HG02938 (cell line): ENCODE results near the gene CA5B.
"Not testable (repeated sequence)": the region's sequence is repeated elsewhere in the genome, so short reads cannot be mapped to it uniquely, and the experiment has no call there.

Source experiments
- ATAC-seq: cut with Tn5 transposase; IDR thresholded peaks from one replicate; pipeline ENCODE4 v1.9.1; 2021; ENCODE audit warnings: mild to moderate bottlenecking, moderate library complexity; ENCODE audit not compliant: unreplicated experiment

The CA5B gene, protein sequence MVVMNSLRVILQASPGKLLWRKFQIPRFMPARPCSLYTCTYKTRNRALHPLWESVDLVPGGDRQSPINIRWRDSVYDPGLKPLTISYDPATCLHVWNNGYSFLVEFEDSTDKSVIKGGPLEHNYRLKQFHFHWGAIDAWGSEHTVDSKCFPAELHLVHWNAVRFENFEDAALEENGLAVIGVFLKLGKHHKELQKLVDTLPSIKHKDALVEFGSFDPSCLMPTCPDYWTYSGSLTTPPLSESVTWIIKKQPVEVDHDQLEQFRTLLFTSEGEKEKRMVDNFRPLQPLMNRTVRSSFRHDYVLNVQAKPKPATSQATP

DNA sequence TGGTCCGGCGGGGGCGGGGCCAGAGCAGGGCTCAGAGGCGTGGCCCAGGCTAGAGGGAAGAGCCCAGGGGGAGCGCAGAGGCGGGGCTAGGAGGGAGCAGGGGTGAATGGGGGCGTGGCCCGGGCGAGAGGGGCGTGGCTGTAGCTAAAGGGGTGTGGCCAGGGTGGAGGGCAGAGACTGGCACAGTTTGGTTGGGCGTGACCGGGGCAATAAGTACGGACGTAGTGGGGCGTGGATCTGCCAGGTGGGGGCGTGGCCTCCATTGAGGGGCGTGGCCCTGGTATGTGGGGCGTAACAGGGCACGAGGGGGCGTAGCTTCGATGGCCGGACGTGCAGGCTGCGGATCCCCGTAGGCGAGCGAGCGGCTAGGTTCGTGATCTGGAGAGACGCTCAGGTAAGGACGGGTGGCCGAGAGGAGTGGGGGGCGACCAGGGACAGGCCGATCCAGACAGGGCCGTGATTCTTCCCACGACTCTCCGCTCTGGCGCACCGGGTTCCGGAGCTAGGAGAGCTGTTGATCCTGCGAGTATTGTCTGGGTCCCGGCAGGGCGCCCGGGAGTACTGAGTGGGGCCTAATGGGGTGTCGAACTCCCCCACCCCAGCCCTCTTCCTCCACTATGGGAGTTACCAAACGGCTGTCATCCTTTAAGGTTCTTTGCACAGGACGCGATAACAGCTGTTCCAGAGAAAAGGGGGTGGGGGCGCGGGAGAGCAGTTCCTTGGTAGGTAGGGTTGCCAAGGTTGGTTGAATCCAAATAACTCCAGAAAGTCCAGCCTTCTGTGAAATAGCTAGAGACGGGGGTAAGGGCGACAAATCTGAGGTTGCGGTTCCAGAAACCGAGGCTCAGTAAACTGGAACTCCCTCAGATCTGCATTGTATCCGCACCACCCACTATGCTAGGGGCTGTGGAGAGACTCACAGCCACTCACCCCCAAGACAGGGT is at the start of gene CA5B:
Gene CA5B, plus strand, starts transcription at position 312 of the 944 bp plus-strand sequence. CDS start 11,754 bp downstream, outside the sequence.
- peak; percentile 94 for ATAC-seq

DNA sequence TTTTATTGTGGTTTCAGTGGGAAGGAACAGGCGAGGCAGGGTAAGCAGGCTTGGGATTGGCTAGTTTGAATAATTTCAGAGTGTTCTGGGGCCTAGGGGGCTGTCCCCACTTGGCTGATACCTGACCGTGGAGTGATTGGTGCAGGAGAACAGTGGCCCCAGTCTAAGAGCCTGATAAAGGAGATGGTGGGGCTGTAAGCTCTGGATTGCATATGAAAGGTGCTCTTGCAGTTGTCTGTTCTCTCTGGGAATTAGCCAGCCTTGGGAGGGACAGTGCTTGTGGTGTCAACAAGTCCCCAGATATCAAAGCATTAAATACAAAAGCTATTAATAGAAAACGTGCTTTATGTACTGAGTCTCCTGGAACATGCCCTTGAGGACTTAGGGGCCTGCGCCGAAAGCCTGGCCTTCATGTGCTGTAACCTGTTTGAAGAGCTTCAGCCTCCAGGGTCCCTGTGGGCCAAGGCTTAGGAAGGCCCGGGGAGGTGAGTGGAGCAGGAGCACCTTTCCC is 43.1 kb upstream of the CA5B start:
- ATAC-seq = no peak

DNA sequence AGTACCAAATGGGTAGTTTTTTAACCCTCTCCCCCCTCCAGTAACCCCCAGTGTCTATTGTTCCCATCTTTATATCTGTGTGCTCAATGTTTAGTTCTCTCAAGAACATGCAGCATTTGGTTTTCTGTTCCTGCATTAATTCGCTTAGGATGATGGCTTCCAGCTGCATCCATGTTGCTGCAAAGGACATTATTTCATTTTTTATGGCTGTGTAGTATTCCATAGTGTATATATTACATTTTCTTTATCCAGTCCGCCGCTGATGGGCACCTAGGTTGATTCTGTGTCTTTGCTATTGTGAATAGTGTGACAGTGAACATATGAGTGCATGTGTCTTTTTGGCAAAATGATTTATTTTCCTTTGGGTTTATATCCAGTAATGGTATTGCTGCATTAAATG is 41.6 kb upstream of the CA5B start:
- ATAC-seq = no peak

DNA sequence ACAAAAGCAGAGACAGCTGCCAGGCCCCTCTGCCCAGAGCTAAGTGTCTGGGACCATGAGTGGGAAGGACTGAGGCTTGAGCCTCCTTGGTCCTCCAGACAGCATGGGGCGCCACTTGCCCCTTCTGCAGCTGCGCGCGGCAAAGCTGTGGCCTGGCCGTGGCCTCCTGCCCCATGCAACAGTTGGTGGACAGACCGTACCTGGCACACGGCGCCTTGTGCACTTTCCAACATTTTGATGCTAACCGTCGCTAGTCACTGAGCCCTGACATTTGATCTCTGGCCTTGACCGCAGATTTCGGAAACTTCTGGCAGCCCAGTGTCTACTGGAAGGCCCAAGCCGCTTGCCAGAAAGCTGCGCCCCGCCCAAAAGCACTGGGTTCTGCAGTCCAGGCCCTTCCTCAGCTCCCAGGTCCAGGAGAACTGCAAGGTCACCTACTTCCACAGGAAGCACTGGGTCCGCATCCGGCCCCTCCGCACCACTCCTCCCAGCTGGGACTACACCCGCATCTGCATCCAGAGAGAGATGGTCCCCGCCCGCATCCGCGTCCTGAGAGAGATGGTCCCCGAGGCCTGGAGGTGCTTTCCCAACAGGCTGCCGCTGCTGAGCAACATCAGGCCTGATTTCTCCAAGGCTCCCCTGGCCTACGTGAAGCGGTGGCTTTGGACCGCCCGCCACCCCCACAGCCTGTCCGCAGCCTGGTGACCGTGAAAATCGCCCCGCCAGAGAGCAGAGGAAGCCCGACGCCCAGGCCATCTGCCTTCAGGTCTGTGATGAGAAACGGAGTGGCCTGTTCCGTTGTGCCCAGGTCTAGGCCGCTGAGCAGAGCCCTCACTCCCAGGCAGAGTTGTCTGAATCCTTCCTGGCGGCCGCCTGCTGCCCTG is 35.3 kb upstream of the CA5B start:
- ATAC-seq = no peak

DNA sequence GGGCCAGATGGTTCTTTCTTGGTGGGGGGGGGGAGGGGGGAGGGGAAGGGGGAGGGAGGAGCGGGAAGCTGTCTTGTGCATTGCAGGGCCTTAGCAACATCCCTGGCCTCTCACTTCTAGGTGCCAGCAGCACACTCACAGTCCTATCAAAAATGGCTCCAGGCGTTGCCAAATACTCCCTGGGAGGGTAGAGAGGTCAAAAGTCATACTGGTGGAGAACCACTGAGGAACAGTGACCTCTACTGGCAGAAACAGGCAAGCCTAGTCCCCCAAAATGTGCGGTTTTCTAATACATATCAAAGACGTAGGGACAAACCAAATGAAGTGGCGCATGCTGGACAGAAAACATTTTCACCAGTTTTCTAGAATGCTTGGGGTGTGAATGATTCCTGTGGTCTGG is 34.3 kb upstream of the CA5B start:
- not testable (repeated sequence) for ATAC-seq

DNA sequence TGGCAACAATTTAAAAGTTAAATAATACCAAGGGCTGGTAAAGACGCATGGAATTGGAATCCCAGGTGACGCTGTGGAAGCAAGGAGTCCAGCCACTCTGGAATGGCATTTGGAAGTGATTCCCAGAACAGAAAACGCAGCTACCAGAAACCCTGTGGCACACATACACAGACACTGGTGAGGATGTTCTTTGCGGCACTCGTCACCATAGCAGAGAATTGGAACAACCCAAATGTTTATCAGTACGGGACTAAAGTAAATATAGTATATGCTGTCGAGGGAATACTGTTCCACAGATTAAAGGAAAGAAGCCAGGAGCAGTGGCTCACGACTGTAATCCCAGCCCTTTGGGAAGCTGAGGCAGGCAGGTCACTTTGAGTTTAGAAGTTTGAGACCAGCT is 33.8 kb upstream of the CA5B start:
- ATAC-seq = not testable (repeated sequence)

DNA sequence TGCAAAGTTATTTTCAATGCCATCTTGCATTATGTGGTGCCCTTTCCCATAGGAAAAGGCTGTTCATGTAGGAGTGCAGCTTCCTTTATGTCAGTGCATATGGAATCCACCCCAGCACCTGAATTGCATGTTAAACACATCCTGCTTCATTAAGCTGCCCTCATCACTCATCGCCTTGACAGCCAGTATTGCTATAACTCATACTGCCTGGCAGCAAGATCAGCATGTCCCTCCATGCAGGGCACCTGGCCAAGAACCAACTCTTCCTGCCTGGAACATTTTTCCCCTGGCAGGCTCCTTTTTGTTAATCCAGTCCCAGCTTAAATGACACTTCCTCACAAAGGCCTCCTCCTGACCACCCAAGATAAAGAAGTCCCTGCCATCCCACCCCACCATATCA is 23.5 kb upstream of the CA5B start:
- ATAC-seq = no peak

DNA sequence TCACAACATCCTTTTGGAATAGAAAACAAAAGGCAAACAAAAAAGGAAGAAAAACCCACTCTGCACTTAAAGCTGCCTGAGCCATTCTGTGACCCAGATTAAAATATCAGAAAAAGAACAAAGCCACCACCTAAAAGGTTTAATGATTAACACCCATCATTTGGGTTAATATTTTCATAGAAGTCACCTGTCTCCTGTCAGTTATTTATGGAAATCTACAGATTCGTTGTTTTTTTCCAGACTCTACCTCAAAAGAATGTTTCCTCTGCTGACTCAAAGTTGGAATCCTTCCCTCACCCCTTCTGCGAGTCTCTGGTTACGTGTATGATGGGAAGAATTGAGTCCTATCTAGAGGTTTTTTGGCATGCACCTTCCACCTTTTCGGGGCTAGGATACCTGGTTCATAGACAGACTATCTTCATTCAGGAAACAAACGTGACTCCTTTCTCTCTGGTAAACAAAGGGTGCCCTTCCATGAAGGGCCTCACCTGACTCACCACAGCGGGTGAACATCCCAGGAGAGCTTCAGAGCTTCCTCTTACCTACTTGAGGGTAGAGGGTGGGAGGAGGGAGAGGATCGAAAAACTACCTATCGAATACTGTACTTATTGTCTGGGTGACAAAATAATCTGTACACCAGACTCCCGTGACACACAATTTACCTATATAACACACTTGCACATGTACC is 19.6 kb upstream of the CA5B start:
- ATAC-seq = no peak

DNA sequence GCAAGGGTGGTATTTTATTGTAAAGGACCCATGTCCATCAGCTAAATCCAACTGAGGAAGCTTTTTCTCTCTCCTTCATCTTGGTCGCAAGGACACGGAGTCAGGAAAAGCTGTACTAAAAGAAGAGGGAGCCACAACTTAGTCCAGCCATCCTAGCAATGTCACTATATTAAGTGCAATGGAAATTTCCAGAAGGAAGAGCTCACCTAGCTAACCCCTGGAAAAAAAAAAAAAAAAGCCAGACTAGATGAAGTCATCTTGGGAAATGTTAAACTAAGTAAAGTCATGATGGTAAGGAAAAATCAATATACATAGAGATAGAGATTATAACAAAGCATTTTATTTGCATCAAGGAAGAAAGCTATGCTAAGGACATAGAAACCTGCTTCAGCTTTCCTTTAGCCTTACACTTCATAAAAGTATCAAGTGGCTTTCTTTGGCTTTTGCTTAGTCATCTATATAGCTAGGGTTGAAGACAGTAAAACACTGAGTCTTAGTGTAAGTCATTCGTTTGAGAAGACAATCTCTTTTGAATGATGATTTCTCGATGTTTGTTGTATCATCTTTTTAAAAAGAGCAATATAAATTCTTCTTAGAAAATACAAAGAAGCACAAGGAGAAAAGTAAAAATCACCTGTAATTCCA is 18.6 kb upstream of the CA5B start:
- ATAC-seq = no peak

DNA sequence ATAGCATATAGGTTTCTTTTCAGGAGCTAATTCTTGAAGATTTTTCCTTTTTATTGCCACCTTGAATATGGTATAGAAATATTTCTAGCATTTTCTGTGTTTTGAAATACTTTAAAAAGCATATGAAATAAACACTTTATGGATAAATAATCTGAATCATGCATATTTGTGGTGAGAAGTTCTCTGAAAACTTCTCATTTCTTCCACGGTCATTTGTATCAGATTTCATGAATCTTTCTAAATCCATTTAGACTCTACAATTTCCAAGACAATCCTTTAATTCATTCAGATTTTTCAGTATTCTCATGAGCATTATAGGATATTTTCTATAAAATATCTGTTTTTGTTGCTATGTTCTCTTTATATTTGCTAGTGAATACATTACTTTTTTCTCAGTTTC is 16.2 kb upstream of the CA5B start:
- no peak for ATAC-seq

DNA sequence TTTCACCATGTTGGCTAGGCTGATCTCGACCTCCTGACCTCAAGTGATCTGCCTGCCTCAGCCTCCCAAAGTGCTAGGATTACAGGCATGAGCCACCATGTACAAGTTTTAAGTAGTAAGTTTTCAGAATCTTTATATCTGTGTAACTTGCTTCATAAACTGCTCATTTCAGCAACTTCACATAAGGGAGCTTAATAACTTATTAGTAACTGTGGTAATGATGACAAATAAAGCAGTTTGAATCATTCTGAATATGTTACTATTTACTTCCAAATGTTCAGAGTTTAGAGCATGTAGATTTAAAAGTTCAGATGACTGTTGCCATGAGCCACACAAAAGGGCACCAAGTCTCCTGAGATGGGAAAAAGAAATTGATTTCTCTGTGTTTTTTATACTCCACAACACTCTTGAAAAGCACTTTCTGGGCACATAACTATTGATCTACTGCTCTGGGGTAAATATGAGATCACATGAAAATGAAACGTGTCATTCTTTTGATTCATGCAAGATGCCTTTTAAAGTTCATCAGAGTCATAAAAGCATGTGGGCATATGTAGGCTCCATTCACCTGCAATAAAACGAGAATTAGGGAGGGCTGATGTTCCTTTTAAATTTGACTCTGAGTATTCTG is 14.1 kb upstream of the CA5B start:
- ATAC-seq = no peak

DNA sequence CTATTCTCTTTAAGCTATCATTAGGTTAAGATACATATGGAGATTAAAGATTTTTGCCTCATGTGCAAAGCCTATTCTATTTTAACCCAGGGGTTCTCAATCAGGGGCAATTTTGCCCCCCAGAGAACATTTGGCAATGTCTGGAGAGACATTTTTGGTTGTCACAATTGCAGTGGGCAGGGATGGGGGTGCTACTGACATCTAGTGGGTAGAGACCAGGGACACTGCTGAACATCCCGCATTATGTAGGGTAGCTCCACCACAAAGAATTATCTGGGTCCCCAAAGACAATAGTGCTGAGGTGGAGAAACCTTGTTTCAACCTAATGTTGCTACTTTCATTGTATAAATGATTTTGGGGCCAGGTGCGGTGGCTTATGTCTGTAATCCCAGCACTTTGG is 13.2 kb upstream of the CA5B start:
- ATAC-seq = no peak

DNA sequence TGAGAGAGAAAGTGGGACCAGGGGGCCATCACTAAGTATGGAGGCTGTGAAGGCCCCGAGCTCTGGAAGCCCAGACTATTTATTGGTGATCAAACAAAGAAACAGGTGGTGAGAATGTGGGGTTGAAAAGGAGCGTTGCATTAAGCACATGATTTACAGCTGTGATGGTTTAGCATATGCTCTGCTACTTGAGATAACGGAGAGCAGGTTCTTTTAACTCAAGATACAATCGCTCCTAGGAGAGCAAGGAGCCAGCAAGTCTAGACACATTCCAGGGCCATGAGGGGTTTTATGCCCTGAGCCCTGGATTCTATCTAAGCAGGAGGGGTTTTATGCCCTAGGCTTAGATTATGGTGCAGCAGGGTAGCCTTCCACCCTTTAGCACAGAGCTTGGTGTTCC is 6.7 kb upstream of the CA5B start:
- ATAC-seq = not testable (repeated sequence)

DNA sequence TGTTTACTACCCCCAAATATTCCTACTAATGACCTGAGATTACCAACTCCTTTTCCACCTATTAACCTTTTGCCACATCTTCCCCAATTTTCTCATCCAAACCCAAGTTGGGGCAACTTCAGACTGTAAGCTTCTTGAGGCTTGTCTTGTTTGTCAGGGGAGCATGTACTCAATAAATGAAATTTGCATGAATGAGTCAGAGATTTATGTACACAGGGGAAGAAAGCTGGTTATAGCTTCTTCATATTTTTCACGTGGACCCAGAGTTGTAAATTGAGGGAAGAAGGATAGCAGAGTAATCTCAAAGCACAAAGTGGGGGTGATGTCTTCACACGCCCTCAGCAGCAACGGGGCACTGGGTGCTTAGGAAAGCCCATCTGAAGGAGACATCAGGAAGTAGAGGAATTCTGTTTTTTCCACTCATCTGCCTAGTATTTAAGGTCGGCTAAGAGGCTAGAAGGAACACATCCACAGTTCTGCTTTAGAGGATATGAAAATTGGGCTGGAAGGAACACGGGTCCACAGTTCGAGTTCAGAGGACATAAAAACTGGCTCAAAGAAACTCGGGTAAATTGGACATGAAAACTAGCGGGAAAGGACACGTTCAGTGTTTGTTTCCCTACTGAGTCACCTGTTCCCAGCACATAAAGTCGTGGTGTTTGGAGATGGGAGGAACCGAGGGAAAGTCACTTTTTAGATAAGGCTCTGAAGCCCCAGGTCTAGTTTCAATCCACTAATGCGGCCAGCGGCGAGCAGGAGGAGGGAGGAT is 696 bp upstream of the CA5B start:
- no peak for ATAC-seq

DNA sequence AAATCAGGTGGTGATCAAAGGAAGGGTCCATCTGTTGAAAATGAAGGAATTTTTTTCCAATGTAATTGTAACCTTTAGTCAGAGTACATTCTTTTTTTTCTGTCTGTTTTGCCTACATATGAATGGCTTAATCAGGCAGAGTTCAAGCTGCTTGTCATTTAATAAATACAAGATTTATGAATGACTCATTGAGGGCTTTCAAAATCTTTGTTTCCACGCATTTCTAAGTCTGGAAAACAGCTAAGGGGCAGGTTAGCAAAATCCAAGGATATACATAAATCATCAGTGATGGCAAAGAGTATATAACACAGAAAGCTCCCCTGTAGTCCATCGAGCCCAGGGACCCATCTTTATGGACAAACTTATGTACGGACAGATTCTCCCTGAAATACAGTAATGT is 1.8 kb downstream of the CA5B start:
- no peak for ATAC-seq

DNA sequence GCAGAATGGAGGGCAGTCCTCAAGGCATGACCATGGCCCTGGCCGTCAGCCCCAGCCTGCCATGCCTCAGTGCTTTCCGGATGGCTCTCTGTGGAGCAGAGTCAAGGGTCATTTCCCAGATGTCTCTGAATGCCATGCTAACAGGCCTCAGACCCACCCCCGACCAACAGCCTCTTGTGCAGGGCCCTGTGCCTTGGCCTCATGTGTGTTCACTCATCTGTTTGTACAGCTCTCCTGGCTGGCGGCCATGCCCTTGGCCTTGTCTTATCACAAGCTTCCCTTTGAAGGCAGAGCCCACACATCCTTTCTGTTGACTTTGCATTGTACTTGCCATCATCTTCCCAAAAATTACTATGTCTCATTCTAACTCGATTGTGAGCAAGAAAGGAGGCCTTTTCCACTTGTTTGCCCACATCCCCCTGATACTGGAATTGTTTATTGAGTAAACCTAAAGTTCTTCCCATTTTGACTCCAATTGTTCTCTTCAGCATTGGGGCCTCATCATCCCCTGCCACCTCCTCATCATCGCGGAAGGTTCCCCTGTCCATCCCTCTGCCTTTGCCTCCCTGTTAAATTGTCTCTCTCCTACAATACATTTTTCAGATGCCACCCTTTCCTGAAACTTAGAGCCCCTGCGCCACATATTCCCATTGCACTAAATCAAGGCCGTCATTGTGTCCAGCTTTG is 6.3 kb downstream of the CA5B start:
- no peak for ATAC-seq

DNA sequence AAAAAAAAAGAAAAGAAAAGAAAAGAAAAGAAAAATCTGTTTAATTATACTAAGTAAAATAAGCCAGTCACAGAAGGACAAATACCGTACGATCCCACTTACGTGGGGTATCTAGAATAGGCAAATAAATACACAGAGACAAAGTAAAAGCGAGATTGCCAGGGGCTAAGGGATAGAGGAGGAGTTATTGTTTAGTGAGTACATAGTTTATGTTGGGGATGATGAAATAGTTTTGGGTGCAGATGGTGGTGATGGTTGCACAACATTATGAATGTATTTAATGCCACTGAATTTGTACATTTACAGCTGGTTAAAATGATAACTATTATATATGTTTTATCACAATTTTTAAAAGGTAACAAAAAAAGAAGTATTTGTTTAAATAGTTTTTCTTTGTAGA is 7.1 kb downstream of the CA5B start:
- no peak for ATAC-seq

DNA sequence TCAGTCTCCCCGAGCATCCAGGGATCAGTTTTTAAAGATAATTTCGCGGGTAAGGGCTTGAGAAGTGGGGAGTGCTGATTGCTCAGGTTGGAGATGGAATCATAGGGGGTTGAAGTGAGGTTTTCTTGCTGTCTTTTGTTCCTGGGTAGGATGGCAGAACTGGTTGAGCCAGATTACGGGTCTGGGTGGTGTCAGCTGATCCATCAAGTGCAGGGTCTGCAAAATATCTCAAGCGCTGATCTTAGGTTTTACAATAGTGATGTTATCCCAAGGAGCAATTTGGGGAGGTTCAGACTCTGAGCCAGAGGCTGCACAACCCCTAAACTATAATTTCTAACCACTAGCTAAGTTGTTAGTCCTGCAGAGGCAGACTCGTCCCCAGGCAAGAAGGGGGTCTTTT is 8.6 kb downstream of the CA5B start:
- not testable (repeated sequence) for ATAC-seq
